HG02973 (cell line): ENCODE data around the gene MORC2.

ENCODE experiments used
- ATAC-seq: cut with Tn5 transposase; IDR thresholded peaks from one replicate; pipeline ENCODE4 v1.9.1; 2021; ENCODE audit warnings: moderate library complexity; ENCODE audit not compliant: unreplicated experiment

The MORC2 gene

GRCh38 chr22:30922151-30922611 lies 46.4 kb downstream of the MORC2 start:
- no peak for ATAC-seq

GRCh38 chr22:30921108-30921507 lies 47.5 kb downstream of the MORC2 start:
- ATAC-seq = no peak

- no peak for ATAC-seq
Observed at GRCh38 chr22:30920407-30920806, 48.2 kb downstream of the MORC2 start.

GRCh38 chr22:30919973-30920372 lies 48.6 kb downstream of the MORC2 start:
- ATAC-seq = no peak

- no peak for ATAC-seq
Observed at GRCh38 chr22:30918761-30919160, 49.8 kb downstream of the MORC2 start.

- no peak for ATAC-seq
Observed at GRCh38 chr22:30910358-30910757, 58.2 kb downstream of the MORC2 start.

GRCh38 chr22:30909306-30909705 lies 59.3 kb downstream of the MORC2 start:
- no peak for ATAC-seq

GRCh38 chr22:30908051-30908461 lies 60.5 kb downstream of the MORC2 start:
- no peak for ATAC-seq

GRCh38 chr22:30906946-30907345 lies 61.6 kb downstream of the MORC2 start:
- no peak for ATAC-seq

GRCh38 chr22:30906411-30906810 lies 62.2 kb downstream of the MORC2 start:
- ATAC-seq = no peak

- no peak for ATAC-seq
Observed at GRCh38 chr22:30905696-30906341, 62.8 kb downstream of the MORC2 start.

- ATAC-seq = no peak
Observed at GRCh38 chr22:30903876-30904460, 64.6 kb downstream of the MORC2 start.

GRCh38 chr22:30902496-30903357 lies 65.8 kb downstream of the MORC2 start:
- no peak for ATAC-seq

GRCh38 chr22:30894371-30894740 lies 74.2 kb downstream of the MORC2 start:
- ATAC-seq = no peak

- no peak for ATAC-seq
Observed at GRCh38 chr22:30893434-30894370, 74.9 kb downstream of the MORC2 start.

GRCh38 chr22:30892731-30893221 lies 75.8 kb downstream of the MORC2 start:
- no peak for ATAC-seq

GRCh38 chr22:30892286-30892685 lies 76.3 kb downstream of the MORC2 start:
- no peak for ATAC-seq

- ATAC-seq = no peak
Observed at GRCh38 chr22:30891781-30892180, 76.8 kb downstream of the MORC2 start.

- no peak for ATAC-seq
Observed at GRCh38 chr22:30891443-30891755, 77.2 kb downstream of the MORC2 start.

- ATAC-seq = no peak
Observed at GRCh38 chr22:30890686-30891442, 77.7 kb downstream of the MORC2 start.
